ENCODE results near the gene MFNG. TPM values are rescaled to one million over a fixed set of nuclear protein-coding genes. Genes with fewer than 3 reads are reported as not detected.

The MFNG gene
- total RNA-seq, 4 donors from 2014 or later, result 15.2 to 30.6 (median 19.2) TPM

GRCh38 chr22:37432708-37433054 is 53.5 kb downstream of the MFNG start:
- WGBS, 2 donors, result 92 to 98% methylated on average over 3 of the region's 3 CpGs
- H3K36me3 ChIP-seq, result no peaks in the 10 kb centered on the region
- H3K27ac ChIP-seq, result no peak overlapping the region
- peaks cover 0 to 3% of the 10 kb centered on the region in 2 donors for H3K4me1 ChIP-seq
- no peak overlapping the region for H3K4me3 ChIP-seq (replicated peaks in 1 of 3)
- intact Hi-C loops (cut with DNase I), result no loop called here
- DNase-seq, result no peak
- H3K9me3 ChIP-seq, result no peaks in the 10 kb centered on the region
- peaks cover 23% of the 10 kb centered on the region for H3K27me3 ChIP-seq
- no peak for TF ChIP-seq POLR2A (IDR thresholded peaks at IDR 0.05)
- no peak for TF ChIP-seq CTCF (IDR thresholded peaks at IDR 0.05)

GRCh38 chr22:37431801-37432707 is 54.1 kb downstream of the MFNG start:
- Histone ChIP-seq H3K4me3 (replicated peaks in 1 of 3) (no peak overlapping the region), H3K27me3 (peaks cover 23% of the 10 kb centered on the region), H3K9me3 (no peaks in the 10 kb centered on the region), H3K4me1 (peaks cover 0 to 9% of the 10 kb centered on the region in 2 donors), H3K36me3 (no peaks in the 10 kb centered on the region), H3K27ac (no peak overlapping the region)
- WGBS, 2 donors, result 65 to 71% methylated on average over 14 of the region's 14 CpGs
- intact Hi-C loops (cut with DNase I), result no loop called here
- DNase-seq, result no peak
- TF ChIP-seq CTCF (IDR thresholded peaks at IDR 0.05), result no peak
- no peak for TF ChIP-seq POLR2A (IDR thresholded peaks at IDR 0.05)

- Histone ChIP-seq H3K4me1 (peaks cover 0 to 15% of the 10 kb centered on the region in 2 donors), H3K27me3 (peaks cover 23% of the 10 kb centered on the region), H3K9me3 (no peaks in the 10 kb centered on the region), H3K36me3 (no peaks in the 10 kb centered on the region), H3K27ac (no peak overlapping the region), H3K4me3 (replicated peaks in 1 of 3) (no peak overlapping the region)
- TF ChIP-seq CTCF (IDR thresholded peaks at IDR 0.05) (no peak), POLR2A (IDR thresholded peaks at IDR 0.05) (no peak)
- 78 to 80% methylated on average over 9 of the region's 9 CpGs for WGBS, 2 donors
- intact Hi-C loops (cut with DNase I), result no loop called here
- DNase-seq, result no peak
Observed at GRCh38 chr22:37431366-37431765, 54.8 kb downstream of the MFNG start.

GRCh38 chr22:37430941-37431340 is 55.2 kb downstream of the MFNG start:
- DNase-seq, result no peak
- Histone ChIP-seq H3K27me3 (peaks cover 23% of the 10 kb centered on the region), H3K9me3 (no peaks in the 10 kb centered on the region), H3K4me1 (peaks cover 0 to 15% of the 10 kb centered on the region in 2 donors), H3K36me3 (no peaks in the 10 kb centered on the region), H3K27ac (no peak overlapping the region), H3K4me3 (replicated peaks in 1 of 3) (no peak overlapping the region)
- WGBS, 2 donors, result 74 to 86% methylated on average over 6 of the region's 6 CpGs
- intact Hi-C loops (cut with DNase I), result no loop called here
- no peak for TF ChIP-seq POLR2A (IDR thresholded peaks at IDR 0.05)
- no peak for TF ChIP-seq CTCF (IDR thresholded peaks at IDR 0.05)

Data from thyroid gland (tissue), 4 donors.